ENCODE data around the gene EOMES. TPM values are rescaled to one million over a fixed set of nuclear protein-coding genes. Genes with fewer than 3 reads are reported as not detected.
A peak's percentile ranks its signal among the peaks of the same experiment; 100 is the strongest.

EOMES gene
- total and polyA plus RNA-seq, 2 experiments from 2014 or later, result 0.10 TPM

- no peak for ATAC-seq
- H3K9me3 Mint-ChIP-seq, result peaks cover 3% of the 10 kb centered on the region; the same call in 1 of the 3 replicates
- H3K4me1 ChIP-seq (ENCODE audit: insufficient read depth), result peaks cover 80% of the 10 kb centered on the region
- no peaks in the 10 kb centered on the region for H3K9me2 ChIP-seq (ENCODE audit: insufficient read depth)
- H3K27me3 Mint-ChIP-seq (ENCODE audit: insufficient read depth, low read depth, poor library complexity), result peaks cover 95% of the 10 kb centered on the region
- no peaks in the 10 kb centered on the region for H3K36me3 ChIP-seq (ENCODE audit: insufficient read depth)
- H3K27ac ChIP-seq (ENCODE audit: low read depth), result no peak overlapping the region
- peaks cover 44% of the 10 kb centered on the region for H3F3A ChIP-seq (replicated peaks; ENCODE audit: low read depth)
- no peak overlapping the region for H2AFZ ChIP-seq
- H3K27me3 ChIP-seq (ENCODE audit: insufficient read depth), result peaks cover 100% of the 10 kb centered on the region
- H4K20me1 ChIP-seq (replicated peaks; ENCODE audit: insufficient read depth), result peaks cover 13% of the 10 kb centered on the region; the same call in 1 of the 2 replicates
- no peaks in the 10 kb centered on the region for H3K36me3 Mint-ChIP-seq (ENCODE audit: low read depth)
- H3K4me3 Mint-ChIP-seq, result peak overlapping the region; percentile 18; the same call in 1 of the 3 replicates
- no peak overlapping the region for H3K27ac Mint-ChIP-seq
- H3K4me2 ChIP-seq, result peak overlapping the region; percentile 90
- H3K79me2 ChIP-seq (replicated peaks; ENCODE audit: insufficient read depth), result no peaks in the 10 kb centered on the region
- H3K4me3 ChIP-seq, result peak overlapping the region; percentile 41; the same call in 1 of the 2 replicates
- DNase-seq (ENCODE audit: low spot score), result peak; percentile 30
- H3K4me1 Mint-ChIP-seq, result peaks cover 78% of the 10 kb centered on the region
- TF ChIP-seq STAT1 (IDR thresholded peaks at IDR 0.05; ENCODE audit: unreplicated experiment) (no peak), REST (IDR thresholded peaks at IDR 0.05; ENCODE audit: unreplicated experiment) (no peak), NANOG (IDR thresholded peaks at IDR 0.05; ENCODE audit: borderline replicate concordance) (no peak), POLR2AphosphoS5 (IDR thresholded peaks at IDR 0.05; ENCODE audit: low read depth) (no peak), ETS1 (IDR thresholded peaks at IDR 0.05) (no peak)
These were observed 4.8 kb downstream of the EOMES start for GRCh38 chr3:27717200-27717852.

GRCh38 chr3:27716309-27716708 lies 5.8 kb downstream of the EOMES start:
- H2AFZ ChIP-seq, result no peak overlapping the region
- H3F3A ChIP-seq (replicated peaks; ENCODE audit: low read depth), result peaks cover 45% of the 10 kb centered on the region
- H3K4me2 ChIP-seq, result peak overlapping the region; percentile 90
- peak; percentile 22 for DNase-seq (ENCODE audit: low spot score)
- H3K79me2 ChIP-seq (replicated peaks; ENCODE audit: insufficient read depth), result no peaks in the 10 kb centered on the region
- peaks cover 80% of the 10 kb centered on the region for H3K4me1 Mint-ChIP-seq
- no peaks in the 10 kb centered on the region for H3K36me3 Mint-ChIP-seq (ENCODE audit: low read depth)
- H3K27me3 Mint-ChIP-seq (ENCODE audit: insufficient read depth, low read depth, poor library complexity), result peaks cover 98% of the 10 kb centered on the region
- no peak overlapping the region for H3K27ac Mint-ChIP-seq
- no peaks in the 10 kb centered on the region for H3K9me2 ChIP-seq (ENCODE audit: insufficient read depth)
- ATAC-seq, result no peak
- no peak overlapping the region for H3K27ac ChIP-seq (ENCODE audit: low read depth)
- no peaks in the 10 kb centered on the region for H3K36me3 ChIP-seq (ENCODE audit: insufficient read depth)
- H3K9me3 Mint-ChIP-seq, result peaks cover 6% of the 10 kb centered on the region; the same call in 1 of the 3 replicates
- 0 out of 3 replicates have a peak overlapping the region, but pooled peaks have one; percentile 30 for H3K4me3 Mint-ChIP-seq
- peak overlapping the region; percentile 41 for H3K4me3 ChIP-seq
- H4K20me1 ChIP-seq (replicated peaks; ENCODE audit: insufficient read depth), result peaks cover 13% of the 10 kb centered on the region; the same call in 1 of the 2 replicates
- peaks cover 80% of the 10 kb centered on the region for H3K4me1 ChIP-seq (ENCODE audit: insufficient read depth)
- H3K27me3 ChIP-seq (ENCODE audit: insufficient read depth), result peaks cover 100% of the 10 kb centered on the region
- TF ChIP-seq ZNF114 (CRISPR knock-in tag; IDR thresholded peaks at IDR 0.05) (no peak), EZH2phosphoT487 (IDR thresholded peaks at IDR 0.05; ENCODE audit: unreplicated experiment) (no peak), ZNF331 (CRISPR knock-in tag; IDR thresholded peaks at IDR 0.05; ENCODE audit: low read depth) (no peak), CREB1 (CRISPR knock-in tag; IDR thresholded peaks at IDR 0.05; ENCODE audit: low read depth) (no peak), ETS1 (IDR thresholded peaks at IDR 0.05) (no peak), NANOG (IDR thresholded peaks at IDR 0.05; ENCODE audit: borderline replicate concordance) (no peak), EZH2 (IDR thresholded peaks at IDR 0.05; ENCODE audit: low read depth, unreplicated experiment) (no peak), REST (IDR thresholded peaks at IDR 0.05; ENCODE audit: unreplicated experiment) (no peak), JUNB (IDR thresholded peaks at IDR 0.05; ENCODE audit: unreplicated experiment) (no peak), POLR2AphosphoS5 (IDR thresholded peaks at IDR 0.05; ENCODE audit: low read depth) (no peak)
- TF ChIP-seq, protein P1, sequence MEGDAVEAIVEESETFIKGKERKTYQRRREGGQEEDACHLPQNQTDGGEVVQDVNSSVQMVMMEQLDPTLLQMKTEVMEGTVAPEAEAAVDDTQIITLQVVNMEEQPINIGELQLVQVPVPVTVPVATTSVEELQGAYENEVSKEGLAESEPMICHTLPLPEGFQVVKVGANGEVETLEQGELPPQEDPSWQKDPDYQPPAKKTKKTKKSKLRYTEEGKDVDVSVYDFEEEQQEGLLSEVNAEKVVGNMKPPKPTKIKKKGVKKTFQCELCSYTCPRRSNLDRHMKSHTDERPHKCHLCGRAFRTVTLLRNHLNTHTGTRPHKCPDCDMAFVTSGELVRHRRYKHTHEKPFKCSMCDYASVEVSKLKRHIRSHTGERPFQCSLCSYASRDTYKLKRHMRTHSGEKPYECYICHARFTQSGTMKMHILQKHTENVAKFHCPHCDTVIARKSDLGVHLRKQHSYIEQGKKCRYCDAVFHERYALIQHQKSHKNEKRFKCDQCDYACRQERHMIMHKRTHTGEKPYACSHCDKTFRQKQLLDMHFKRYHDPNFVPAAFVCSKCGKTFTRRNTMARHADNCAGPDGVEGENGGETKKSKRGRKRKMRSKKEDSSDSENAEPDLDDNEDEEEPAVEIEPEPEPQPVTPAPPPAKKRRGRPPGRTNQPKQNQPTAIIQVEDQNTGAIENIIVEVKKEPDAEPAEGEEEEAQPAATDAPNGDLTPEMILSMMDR (conservative IDR thresholded peaks at IDR 0.05; ENCODE audit: low read depth in 2 of 2), result no peak
